H9 (cell line): ENCODE data around the gene TMEM114. TPM values are rescaled to one million over a fixed set of nuclear protein-coding genes. Genes with fewer than 3 reads are reported as not detected.

Source experiments
- DNase-seq: peaks from one replicate; pipeline ENCODE4 v3.0.0-alpha.2; 2017
- H2AFZ ChIP-seq: one replicate; pipeline ENCODE4 v1.6.1; 2013; ENCODE audit warnings: mild to moderate bottlenecking, low read length, control low read depth, moderate library complexity
- H2AK5ac ChIP-seq: 2 replicates; pipeline ENCODE4 v1.6.1; 2013; ENCODE audit warnings: low read length, control low read depth, mixed read lengths; ENCODE audit not compliant: insufficient read length
- H2BK120ac ChIP-seq: one replicate; pipeline ENCODE4 v1.6.1; 2013; ENCODE audit warnings: low read depth, mild to moderate bottlenecking, low read length, control low read depth, inconsistent platforms; ENCODE audit not compliant: poor library complexity, severe bottlenecking
- H2BK12ac ChIP-seq: 2 replicates; pipeline ENCODE4 v1.6.1; 2013; ENCODE audit warnings: low read length, control low read depth, mixed read lengths, low read depth; ENCODE audit not compliant: insufficient read length
- H2BK15ac ChIP-seq: 2 replicates; pipeline ENCODE4 v1.6.1; 2013; ENCODE audit warnings: low read depth, low read length, control low read depth
- H2BK20ac ChIP-seq: one replicate; pipeline ENCODE4 v1.6.1; 2013; ENCODE audit warnings: low read depth, mild to moderate bottlenecking, low read length, control low read depth, inconsistent platforms; ENCODE audit not compliant: poor library complexity, severe bottlenecking
- H2BK5ac ChIP-seq: 2 replicates; pipeline ENCODE4 v1.6.1; 2013; ENCODE audit warnings: low read length, control low read depth, mixed read lengths; ENCODE audit not compliant: insufficient read length
- H3K14ac ChIP-seq: 2 replicates; pipeline ENCODE4 v1.6.1; 2013; ENCODE audit warnings: low read length, control low read depth; ENCODE audit not compliant: insufficient read depth
- H3K18ac ChIP-seq: 2 replicates; pipeline ENCODE4 v1.6.1; 2013; ENCODE audit warnings: low read depth, mild to moderate bottlenecking, mixed read lengths, low read length, control low read depth; ENCODE audit not compliant: insufficient read length
- H3K23ac ChIP-seq: 2 replicates; pipeline ENCODE4 v1.6.1; 2013; ENCODE audit warnings: low read length, control low read depth, mixed read lengths, low read depth; ENCODE audit not compliant: insufficient read length
- H3K23me2 ChIP-seq: 2 replicates; pipeline ENCODE4 v1.6.1; 2013; ENCODE audit warnings: low read depth, mild to moderate bottlenecking, mixed read lengths, low read length, control low read depth; ENCODE audit not compliant: insufficient read length, poor library complexity, severe bottlenecking
- H3K27ac ChIP-seq: 2 replicates; pipeline ENCODE4 v1.5.1; 2013; ENCODE audit warnings: low read length, control low read depth, mixed read lengths, low read depth; ENCODE audit not compliant: insufficient read length
- H3K27me3 ChIP-seq: 2 replicates; pipeline ENCODE4 v1.6.1; 2013; ENCODE audit warnings: low read length, control low read depth, inconsistent platforms; ENCODE audit not compliant: insufficient read depth
- H3K4ac ChIP-seq: 2 replicates; pipeline ENCODE4 v1.6.1; 2013; ENCODE audit warnings: low read depth, mild to moderate bottlenecking, control low read depth, inconsistent platforms, low read length, moderate library complexity
- H3K4me1 ChIP-seq: 2 replicates; pipeline ENCODE4 v1.6.1; 2013; ENCODE audit warnings: low read length, control low read depth, inconsistent platforms; ENCODE audit not compliant: insufficient read depth
- H3K4me2 ChIP-seq: 2 replicates; pipeline ENCODE4 v1.6.1; 2013; ENCODE audit warnings: low read length, control low read depth, mixed read lengths; ENCODE audit not compliant: insufficient read length, insufficient read depth
- H3K56ac ChIP-seq: 2 replicates; pipeline ENCODE4 v1.6.1; 2013; ENCODE audit warnings: low read depth, mild to moderate bottlenecking, mixed read lengths, low read length, control low read depth; ENCODE audit not compliant: insufficient read length
- H3K79me1 ChIP-seq: 2 replicates; pipeline ENCODE4 v1.6.1; 2013; ENCODE audit warnings: low read depth, mild to moderate bottlenecking, moderate library complexity, low read length, control low read depth, inconsistent platforms; ENCODE audit not compliant: insufficient read depth, poor library complexity, severe bottlenecking
- H3K79me2 ChIP-seq: 2 replicates; pipeline ENCODE4 v1.6.1; 2013; ENCODE audit warnings: low read length, control low read depth, inconsistent platforms; ENCODE audit not compliant: insufficient read depth
- H3K9ac ChIP-seq: 2 replicates; pipeline ENCODE4 v1.6.1; 2013; ENCODE audit warnings: low read length, control low read depth, mixed read lengths; ENCODE audit not compliant: insufficient read length; ENCODE audit errors: extremely low read depth
- H3K9me3 ChIP-seq: one replicate; pipeline ENCODE4 v1.6.1; 2013; ENCODE audit warnings: low read depth, low read length, inconsistent platforms; ENCODE audit not compliant: control insufficient read depth
- H3T11ph ChIP-seq: one replicate; pipeline ENCODE4 v1.6.1; 2013; ENCODE audit warnings: mild to moderate bottlenecking, low read length, control low read depth, inconsistent platforms
- H4K20me1 ChIP-seq: one replicate; pipeline ENCODE4 v1.6.1; 2013; ENCODE audit not compliant: control insufficient read depth, insufficient read length, insufficient read depth
- H4K5ac ChIP-seq: 2 replicates; pipeline ENCODE4 v1.6.1; 2013; ENCODE audit warnings: low read depth, mild to moderate bottlenecking, mixed read lengths, low read length, control low read depth; ENCODE audit not compliant: insufficient read length
- H4K8ac ChIP-seq: replicated peaks from 2 replicates; pipeline ENCODE4 v1.6.1; 2013; ENCODE audit warnings: low read length, control low read depth, mixed read lengths, low read depth; ENCODE audit not compliant: insufficient read length
- H4K91ac ChIP-seq: 2 replicates; pipeline ENCODE4 v1.6.1; 2013; ENCODE audit warnings: low read depth, mild to moderate bottlenecking, moderate library complexity, mixed read lengths, low read length, control low read depth; ENCODE audit not compliant: insufficient read length
- H3K27ac Mint-ChIP-seq, 3 experiments: 2 replicates in 2 of 3; 3 replicates in 1 of 3; pipeline ENCODE4 v1.8.0; 2020 to 2021; ENCODE audit warnings: mixed read lengths in 3 of 3, mild to moderate bottlenecking in 1 of 3, moderate library complexity in 1 of 3
- H3K27me3 Mint-ChIP-seq: 2 replicates; pipeline ENCODE4 v1.8.0; 2021; ENCODE audit warnings: low read depth, mild to moderate bottlenecking, moderate library complexity, mixed read lengths
- H3K36me3 Mint-ChIP-seq, 3 experiments: 2 replicates in 2 of 3; 3 replicates in 1 of 3; pipeline ENCODE4 v1.8.0; 2020 to 2021; ENCODE audit warnings: low read depth in 3 of 3, mixed read lengths in 3 of 3; ENCODE audit not compliant: insufficient read depth in 1 of 3
- H3K4me1 Mint-ChIP-seq, 2 experiments: 2 replicates each; pipeline ENCODE4 v1.8.0; 2020; ENCODE audit warnings: mixed read lengths in 2 of 2
- H3K4me3 Mint-ChIP-seq, 2 experiments: 2 replicates in 1 of 2; 3 replicates in 1 of 2; pipeline ENCODE4 v1.8.0; 2020 to 2021; ENCODE audit warnings: mild to moderate bottlenecking in 2 of 2, mixed read lengths in 2 of 2, moderate library complexity in 1 of 2
- H3K9me3 Mint-ChIP-seq, 2 experiments: 2 replicates in 1 of 2; 3 replicates in 1 of 2; pipeline ENCODE4 v1.8.0; 2020; ENCODE audit warnings: mild to moderate bottlenecking in 2 of 2, mixed read lengths in 2 of 2, moderate library complexity in 1 of 2
- WGBS: extraction: QIAGEN DNeasy Blood & Tissue Kit; methylation state at CpG from one replicate; pipeline ENCODE4 v1.1.7; 2013; ENCODE audit warnings: missing lambda C conversion rate, low lambda C conversion rate, mixed read lengths; ENCODE audit not compliant: insufficient read length; ENCODE audit errors: extremely low coverage; 5-methylcytosine and 5-hydroxymethylcytosine counted together
- total RNA-seq: library from RNA; stranded (reverse); gene quantifications from 2 replicates; pipeline ENCODE4 v1.2.1, GENCODE V29; 2021
- TF ChIP-seq, protein P1 (sequence below): fragments of 200-600 bp; sonication (generic); conservative IDR thresholded peaks from 3 replicates; pipeline ENCODE4 v1.8.0; 2021; ENCODE audit warnings: antibody characterized with exemption, mild to moderate bottlenecking

Gene TMEM114
- total RNA-seq, 1 experiment from 2014 or later: 0.33 TPM

DNA sequence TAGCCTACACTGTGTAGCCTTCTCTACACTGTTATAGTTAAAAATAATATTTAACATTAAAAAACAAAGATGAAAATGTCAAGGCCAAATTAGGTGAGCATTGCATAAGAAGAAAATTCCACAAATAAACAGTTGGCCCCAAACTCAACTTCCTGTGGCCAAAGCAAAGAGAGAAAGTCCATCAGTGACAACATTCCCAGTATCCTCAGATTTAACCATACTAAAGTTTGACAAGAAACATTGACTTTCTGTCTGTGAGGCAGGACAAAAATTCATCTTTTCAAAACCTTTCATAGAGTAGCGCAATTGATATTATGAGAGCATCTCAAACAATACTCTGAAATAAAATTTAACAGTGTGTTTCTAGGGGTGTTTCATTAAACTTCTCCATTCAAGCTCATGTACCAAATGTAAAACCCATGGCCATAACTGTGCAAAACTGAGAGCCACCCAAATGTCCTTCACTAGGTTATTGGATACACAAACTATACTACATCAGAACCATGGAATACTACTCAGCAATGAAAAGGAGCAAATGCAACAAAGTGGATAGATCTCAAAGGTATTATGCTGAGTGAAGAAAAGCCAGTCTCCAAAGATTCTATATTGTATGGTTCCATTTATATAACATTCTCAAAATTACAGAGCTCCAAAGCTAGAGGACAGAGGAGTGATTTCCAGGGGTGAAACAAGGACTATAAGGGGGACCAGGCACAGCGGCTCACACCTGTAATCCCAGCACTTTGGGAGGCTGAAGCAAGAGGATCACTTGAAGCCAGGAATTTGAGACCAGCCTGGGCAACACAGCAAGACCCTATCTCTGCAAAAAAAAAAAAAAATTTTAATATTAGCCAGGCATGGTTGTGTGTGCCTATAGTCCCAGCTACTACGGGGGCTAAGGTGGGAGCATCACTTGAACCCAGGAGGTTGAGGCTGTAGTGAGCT, 38.7 kb downstream of the TMEM114 start:
- H3K79me1 ChIP-seq: no peaks in the 10 kb centered on the region
- H3K9me3 Mint-ChIP-seq: peaks cover 0 to 6% of the 10 kb centered on the region in 2 experiments; a peak in 1 of 5 replicates
- DNase-seq: no peak
- H3K14ac ChIP-seq: no peak overlapping the region
- H2BK20ac ChIP-seq: no peak overlapping the region
- H3K27me3 Mint-ChIP-seq: peaks cover 75% of the 10 kb centered on the region
- H3K23ac ChIP-seq: no peak overlapping the region
- no peak overlapping the region for H3K27ac Mint-ChIP-seq
- H4K5ac ChIP-seq: no peak overlapping the region
- H4K8ac ChIP-seq: no peak overlapping the region
- H3K36me3 Mint-ChIP-seq: no peaks in the 10 kb centered on the region
- no peaks in the 10 kb centered on the region for H3K9me3 ChIP-seq
- H3K4me2 ChIP-seq: no peak overlapping the region
- no peak overlapping the region for H2BK12ac ChIP-seq
- H4K20me1 ChIP-seq: no peaks in the 10 kb centered on the region
- no peak overlapping the region for H3K56ac ChIP-seq
- H2AFZ ChIP-seq: no peak overlapping the region
- WGBS: no CpG with 5 or more reads among the region's 3 CpGs
- H3K18ac ChIP-seq: no peak overlapping the region
- H2BK5ac ChIP-seq: no peak overlapping the region
- no peaks in the 10 kb centered on the region for H3K79me2 ChIP-seq
- no peak overlapping the region for H3K9ac ChIP-seq
- H3T11ph ChIP-seq: no peak overlapping the region
- no peak overlapping the region for H3K4me3 Mint-ChIP-seq
- H2BK120ac ChIP-seq: no peak overlapping the region
- TF ChIP-seq, protein P1, sequence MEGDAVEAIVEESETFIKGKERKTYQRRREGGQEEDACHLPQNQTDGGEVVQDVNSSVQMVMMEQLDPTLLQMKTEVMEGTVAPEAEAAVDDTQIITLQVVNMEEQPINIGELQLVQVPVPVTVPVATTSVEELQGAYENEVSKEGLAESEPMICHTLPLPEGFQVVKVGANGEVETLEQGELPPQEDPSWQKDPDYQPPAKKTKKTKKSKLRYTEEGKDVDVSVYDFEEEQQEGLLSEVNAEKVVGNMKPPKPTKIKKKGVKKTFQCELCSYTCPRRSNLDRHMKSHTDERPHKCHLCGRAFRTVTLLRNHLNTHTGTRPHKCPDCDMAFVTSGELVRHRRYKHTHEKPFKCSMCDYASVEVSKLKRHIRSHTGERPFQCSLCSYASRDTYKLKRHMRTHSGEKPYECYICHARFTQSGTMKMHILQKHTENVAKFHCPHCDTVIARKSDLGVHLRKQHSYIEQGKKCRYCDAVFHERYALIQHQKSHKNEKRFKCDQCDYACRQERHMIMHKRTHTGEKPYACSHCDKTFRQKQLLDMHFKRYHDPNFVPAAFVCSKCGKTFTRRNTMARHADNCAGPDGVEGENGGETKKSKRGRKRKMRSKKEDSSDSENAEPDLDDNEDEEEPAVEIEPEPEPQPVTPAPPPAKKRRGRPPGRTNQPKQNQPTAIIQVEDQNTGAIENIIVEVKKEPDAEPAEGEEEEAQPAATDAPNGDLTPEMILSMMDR: no peak
- no peak overlapping the region for H2BK15ac ChIP-seq
- no peaks in the 10 kb centered on the region for H3K27me3 ChIP-seq
- no peak overlapping the region for H3K27ac ChIP-seq
- H3K4me1 Mint-ChIP-seq: peaks cover 18 to 32% of the 10 kb centered on the region in 2 experiments
- H3K4ac ChIP-seq: no peak overlapping the region
- no peaks in the 10 kb centered on the region for H3K23me2 ChIP-seq
- H3K4me1 ChIP-seq: no peaks in the 10 kb centered on the region
- no peak overlapping the region for H4K91ac ChIP-seq
- no peak overlapping the region for H2AK5ac ChIP-seq
